BJ (cell line): ENCODE data around the gene GSTT2. TPM values are rescaled to one million over a fixed set of nuclear protein-coding genes. Genes with fewer than 3 reads are reported as not detected.
"Not testable (repeated sequence)": the region's sequence is repeated elsewhere in the genome, so short reads cannot be mapped to it uniquely, and the experiment has no call there.

Source experiments
- CTCF ChIA-PET: fragments of 350-600 bp; formaldehyde crosslinking; extraction: SDS; loops from one replicate; lab custom pipeline; 2021; ENCODE audit warnings: antibody characterized with exemption, inconsistent platforms; lab: Yijun Ruan, JAX
- POLR2A ChIA-PET: fragments of 300-600 bp; sonication (Branson Sonifier 250); formaldehyde crosslinking; extraction: SDS; loops from one replicate; lab custom pipeline; 2021; ENCODE audit warnings: antibody characterized with exemption; lab: Charles Lee
- DNase-seq: peaks from one replicate; pipeline ENCODE4 v3.0.0-alpha.2; 2011; ENCODE audit warnings: low read depth
- H3K27me3 ChIP-seq: 2 replicates; pipeline ENCODE4 v1.6.0; 2011; ENCODE audit warnings: low read length; ENCODE audit not compliant: control insufficient read depth, insufficient read depth
- H3K36me3 ChIP-seq: 2 replicates; pipeline ENCODE4 v1.5.1; 2011; ENCODE audit warnings: low read length; ENCODE audit not compliant: control insufficient read depth, insufficient read depth
- H3K4me3 ChIP-seq: 2 replicates; pipeline ENCODE4 v1.5.1; 2011; ENCODE audit warnings: low read depth, mild to moderate bottlenecking, control low read depth, low read length
- CTCF ChIP-seq: IDR thresholded peaks from 2 replicates; pipeline ENCODE4 v1.5.1; 2011; ENCODE audit warnings: low read depth, mild to moderate bottlenecking, control low read depth, inconsistent platforms, low read length, moderate library complexity; ENCODE audit not compliant: insufficient read depth
- polyA minus RNA-seq: library from RNA; depleted of rRNA, polyadenylated mRNA; stranded (reverse); fragments of >200 nt; gene quantifications from 2 replicates; pipeline ENCODE4 v1.2.3, GENCODE V29; 2011; rRNA and poly(A)+ RNA removed
- polyA plus RNA-seq: library from polyadenylated mRNA; depleted of rRNA; stranded (reverse); fragments of >200 nt; gene quantifications from 2 replicates; pipeline ENCODE4 v1.2.3, GENCODE V29; 2011; rRNA removed

The GSTT2 gene
- polyA plus RNA-seq (0.16 and 0.23 TPM in 2 replicates), polyA minus RNA-seq (0.81 TPM in 1 of 2 replicates, not detected in the other)

DNA sequence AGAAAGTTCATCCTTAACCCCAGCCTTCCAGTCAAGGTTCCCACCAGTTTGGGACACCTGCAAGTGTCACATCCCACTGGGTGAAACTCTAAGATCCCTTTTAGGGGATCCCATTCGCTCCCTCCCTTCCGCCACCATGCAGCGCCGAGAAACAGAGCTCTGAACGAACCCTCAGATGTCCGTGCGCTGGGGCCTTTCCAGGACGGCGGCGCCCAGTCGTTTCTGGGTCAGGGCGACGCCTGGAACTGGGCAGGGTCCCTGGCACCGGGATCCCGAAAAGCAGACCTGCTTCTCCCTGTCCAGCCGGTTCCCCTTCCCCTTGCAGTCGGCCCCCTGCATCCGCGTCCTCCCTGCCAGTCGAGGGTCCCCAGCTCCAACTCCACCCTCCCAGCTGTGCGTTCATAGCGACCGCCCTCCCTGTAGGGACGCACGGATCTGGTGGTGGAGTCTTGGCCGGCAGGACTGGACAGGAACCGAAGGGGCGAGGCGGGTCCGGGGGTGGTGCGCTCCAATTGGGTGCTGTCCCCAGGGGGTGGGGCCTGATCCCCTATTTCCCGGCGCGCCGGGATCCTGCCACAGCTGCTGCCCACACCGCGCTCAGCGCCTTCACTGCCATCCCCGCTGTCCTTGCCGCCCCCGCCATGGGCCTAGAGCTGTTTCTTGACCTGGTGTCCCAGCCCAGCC, at the start of gene GSTT2:
TSS of gene GSTT2 (plus strand) at position 578 of the 684 bp plus-strand sequence.
- H3K36me3 ChIP-seq, H3K27me3 ChIP-seq, CTCF ChIA-PET, H3K4me3 ChIP-seq, POLR2A ChIA-PET, DNase-seq: not testable (repeated sequence)

- Histone ChIP-seq H3K27me3 (no peaks in the 10 kb centered on the region), H3K4me3 (no peak overlapping the region), H3K36me3 (no peaks in the 10 kb centered on the region)
- CTCF ChIA-PET = interaction anchor here (1.1 kb wide), 1 partner anchor 18 kb away, joined by 4 read pairs; no protein-coding TSS in a partner anchor
- no peak for TF ChIP-seq CTCF
- POLR2A ChIA-PET = no interaction called here
- no peak for DNase-seq
Observed at GRCh38 chr22:23938328-23939016, 41.5 kb upstream of the GSTT2 start.

DNA sequence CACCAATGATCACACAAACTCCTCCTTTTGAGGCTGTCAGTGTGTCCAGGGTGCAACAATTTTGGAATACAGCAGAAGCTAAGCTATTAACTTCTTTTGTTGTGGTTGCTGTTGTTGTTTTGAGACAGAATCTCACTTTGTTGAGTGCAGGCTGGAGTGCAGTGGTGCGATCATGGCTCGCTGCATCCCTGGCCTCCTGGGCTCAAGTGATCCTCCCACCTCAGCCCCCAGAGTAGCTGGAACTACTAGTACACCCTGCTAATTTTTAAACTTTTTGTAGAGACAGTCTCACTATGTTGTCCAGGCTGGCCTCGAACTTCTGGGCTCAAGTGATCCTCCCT, 40.9 kb upstream of the GSTT2 start:
- no peak for DNase-seq
- Histone ChIP-seq H3K36me3 (no peaks in the 10 kb centered on the region), H3K4me3 (no peak overlapping the region), H3K27me3 (no peaks in the 10 kb centered on the region)
- ChIA-PET POLR2A (no interaction called here), CTCF (interaction anchor here (1.1 kb wide), 1 partner anchor 17 kb away, joined by 4 read pairs; no protein-coding TSS in a partner anchor)
- TF ChIP-seq CTCF = no peak

GRCh38 chr22:23940166-23940565, 39.8 kb upstream of the GSTT2 start:
- CTCF ChIA-PET, H3K4me3 ChIP-seq, POLR2A ChIA-PET, H3K36me3 ChIP-seq, H3K27me3 ChIP-seq, DNase-seq: not testable (repeated sequence)

DNA sequence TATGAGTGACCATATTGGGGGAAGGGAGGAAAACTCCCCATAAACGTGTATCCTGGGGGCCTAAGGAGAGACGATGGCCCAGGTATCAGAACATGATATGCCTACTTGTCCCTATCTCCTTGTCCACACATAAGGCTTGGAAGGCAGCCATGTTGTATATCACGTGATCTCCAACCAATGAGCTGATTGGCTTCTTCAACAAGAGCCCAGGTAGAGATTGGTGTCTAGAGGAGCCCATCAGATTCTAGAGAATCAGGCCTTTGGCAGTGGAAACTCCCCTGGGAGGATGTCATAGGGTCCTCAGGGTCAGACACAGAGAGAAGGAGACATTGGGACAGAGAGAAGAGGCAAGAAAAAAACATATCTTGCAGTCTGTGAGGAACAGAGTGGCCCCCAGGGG, 32.5 kb upstream of the GSTT2 start:
- POLR2A ChIA-PET, H3K36me3 ChIP-seq, DNase-seq, H3K27me3 ChIP-seq, CTCF ChIA-PET, H3K4me3 ChIP-seq: not testable (repeated sequence)

GRCh38 chr22:23949764-23950163, 30.2 kb upstream of the GSTT2 start:
- H3K36me3 ChIP-seq, CTCF ChIA-PET, H3K4me3 ChIP-seq, DNase-seq, H3K27me3 ChIP-seq, POLR2A ChIA-PET: not testable (repeated sequence)

DNA sequence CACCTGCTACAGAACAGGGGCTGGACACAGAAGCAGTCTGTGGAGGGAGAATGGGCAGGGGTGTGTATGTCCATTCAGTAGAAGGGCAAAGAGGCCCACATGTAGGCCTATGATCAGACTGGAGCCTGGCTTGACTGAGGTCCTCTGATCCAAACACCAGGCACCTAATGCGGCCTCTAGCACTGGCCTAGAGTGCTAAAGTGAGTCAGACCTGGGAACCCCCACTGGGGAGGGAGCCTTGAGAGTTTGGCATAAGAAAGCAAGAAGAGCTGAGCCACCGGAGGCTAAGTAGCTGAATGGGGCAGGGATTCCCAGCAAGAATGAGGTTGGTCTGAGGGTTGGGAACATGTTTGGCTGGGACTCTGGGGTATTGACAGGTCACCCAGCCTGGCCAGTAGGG, 28.6 kb upstream of the GSTT2 start:
- CTCF ChIA-PET, H3K4me3 ChIP-seq, H3K27me3 ChIP-seq, DNase-seq, POLR2A ChIA-PET, H3K36me3 ChIP-seq: not testable (repeated sequence)

DNA sequence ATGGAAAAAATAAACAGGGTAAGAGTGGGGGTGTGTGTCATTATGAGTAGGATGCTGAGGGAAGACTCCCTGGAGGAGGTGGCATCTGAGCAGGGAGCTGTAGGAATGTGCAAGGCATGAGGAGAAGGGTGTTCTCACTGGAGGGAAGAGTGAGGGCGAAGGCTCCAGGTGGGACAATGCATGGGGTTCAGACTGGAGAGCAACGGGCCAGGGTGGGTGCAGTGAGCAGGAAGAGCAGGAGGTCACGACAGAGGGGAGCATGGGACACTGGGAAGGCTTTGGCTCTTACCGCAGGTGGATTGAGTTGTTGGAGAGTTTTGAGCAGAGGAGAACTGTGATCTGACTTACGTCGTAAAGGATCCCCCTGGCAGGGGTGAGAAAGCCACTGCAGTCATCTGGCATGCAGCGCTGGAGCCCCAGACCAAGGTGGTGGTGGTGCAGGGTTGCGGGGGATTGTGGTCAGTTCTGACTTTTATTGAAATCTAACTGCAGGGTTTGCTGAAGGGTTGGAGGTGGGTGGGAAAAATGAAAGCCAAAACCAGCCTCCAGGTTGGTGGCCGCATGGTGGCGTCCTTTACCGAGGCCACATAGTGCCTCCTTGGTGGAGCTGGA, 27.0 kb upstream of the GSTT2 start:
- CTCF ChIA-PET = interaction anchor here (1.2 kb wide), 1 partner anchor 222 kb away, joined by 4 read pairs; no protein-coding TSS in a partner anchor
- H3K36me3 ChIP-seq, POLR2A ChIA-PET, DNase-seq, H3K4me3 ChIP-seq, H3K27me3 ChIP-seq: not testable (repeated sequence)

- DNase-seq, H3K36me3 ChIP-seq, POLR2A ChIA-PET, H3K27me3 ChIP-seq, H3K4me3 ChIP-seq: not testable (repeated sequence)
- CTCF ChIA-PET = interaction anchor here (1.2 kb wide), 1 partner anchor 222 kb away, joined by 4 read pairs; no protein-coding TSS in a partner anchor
Observed at GRCh38 chr22:23953485-23953884, 26.4 kb upstream of the GSTT2 start.

DNA sequence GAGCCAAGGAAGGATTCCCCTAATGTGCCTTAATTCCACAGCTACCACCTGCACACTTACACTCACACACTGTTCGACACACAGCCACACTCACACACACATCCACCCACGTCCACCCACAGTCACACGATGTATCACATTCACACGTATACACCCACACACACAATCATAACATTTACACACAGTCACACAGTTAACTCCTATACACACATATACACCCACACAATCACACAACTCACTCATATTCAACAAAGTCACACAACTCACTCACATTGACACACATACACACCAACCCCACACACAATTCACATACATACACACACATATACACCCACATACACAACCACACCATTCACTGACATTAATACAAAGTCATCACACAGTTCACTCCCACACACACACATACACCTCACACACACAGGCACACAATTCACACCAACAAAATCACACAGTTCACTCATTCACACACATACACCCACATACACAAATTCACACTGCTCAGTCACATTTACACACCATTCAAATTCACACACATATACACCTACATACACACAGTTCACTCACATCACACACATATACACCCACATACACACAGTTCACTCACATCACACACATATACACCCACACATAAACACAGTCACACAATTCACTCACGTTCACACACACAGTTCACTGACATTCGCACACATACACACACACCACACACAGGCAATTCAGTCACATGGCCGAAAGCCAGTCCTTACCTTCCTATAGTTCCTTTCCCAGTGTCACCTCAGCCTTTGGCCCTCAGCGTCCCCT, 25.5 kb upstream of the GSTT2 start:
- H3K4me3 ChIP-seq, POLR2A ChIA-PET, CTCF ChIA-PET, DNase-seq, H3K27me3 ChIP-seq, H3K36me3 ChIP-seq: not testable (repeated sequence)
